ENCODE results near the gene BAZ1A. TPM values are rescaled to one million over a fixed set of nuclear protein-coding genes. Genes with fewer than 3 reads are reported as not detected.
"Not testable (repeated sequence)": the region's sequence is repeated elsewhere in the genome, so short reads cannot be mapped to it uniquely, and the experiment has no call there.

BAZ1A gene
- total RNA-seq, 2 donors from 2014 or later, result 17.3 to 31.6 TPM

DNA sequence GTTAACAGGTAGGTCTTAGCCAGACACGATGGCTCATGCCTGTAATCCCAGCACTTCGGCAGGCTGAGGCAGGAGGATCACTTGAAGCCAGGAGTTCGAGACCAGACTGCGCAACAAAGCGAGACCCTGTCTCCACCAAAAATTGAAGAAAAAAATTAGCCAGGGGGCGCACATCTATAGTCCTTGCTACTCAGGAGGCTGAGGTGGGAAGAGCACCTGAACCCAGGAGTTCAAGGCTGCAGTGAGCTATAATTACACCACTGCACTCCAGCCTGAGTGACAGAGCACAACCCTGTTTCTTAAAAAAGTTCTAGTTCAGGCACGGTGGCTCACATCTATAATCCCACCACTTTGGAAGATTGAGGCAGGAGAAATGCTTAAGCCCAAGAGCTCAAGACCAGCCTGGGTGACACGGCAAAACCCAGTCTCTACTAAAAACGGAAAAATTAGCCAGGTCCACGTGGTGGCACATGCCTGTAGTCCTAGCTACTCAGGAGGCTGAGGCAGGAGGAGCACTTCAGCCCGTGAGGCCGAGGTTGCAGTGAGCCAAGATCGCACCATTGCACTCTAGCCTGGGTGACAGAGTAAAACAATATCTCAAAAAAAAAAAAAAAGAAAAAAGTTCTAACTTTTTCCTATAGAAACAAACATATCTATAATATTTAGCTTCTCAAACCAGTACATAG, 9.1 kb downstream of the BAZ1A start:
- no peak for DNase-seq (ENCODE audit: low spot score)
- intact Hi-C loops (cut with DNase I), result loop anchor here in 1 of 2 donors (10.0 kb wide), 1 partner anchor 81 kb away; no protein-coding TSS in a partner anchor

DNA sequence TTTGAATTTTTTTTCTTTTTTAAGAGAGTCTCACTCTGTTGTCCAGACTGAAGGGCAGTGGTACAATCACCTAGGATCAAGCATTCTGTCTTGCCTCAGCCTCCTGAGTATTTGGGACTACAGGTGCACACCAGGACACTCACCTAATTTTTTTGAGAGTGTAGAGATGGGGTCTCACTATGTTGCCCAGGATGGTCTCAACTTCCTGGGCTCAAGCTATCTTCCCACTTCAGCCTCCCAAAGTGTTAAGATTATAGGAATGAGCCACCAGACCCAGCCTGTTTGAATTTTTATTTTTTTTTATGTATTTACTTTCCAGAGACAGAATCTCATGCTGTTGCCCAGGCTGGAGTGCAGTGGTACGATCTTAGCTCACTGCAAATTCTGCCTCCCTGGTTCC, 11.3 kb downstream of the BAZ1A start:
- intact Hi-C loops (cut with DNase I), result loop anchor here in 1 of 2 donors (10.0 kb wide), 1 partner anchor 79 kb away; no protein-coding TSS in a partner anchor
- no peak for DNase-seq (ENCODE audit: low spot score)

DNA sequence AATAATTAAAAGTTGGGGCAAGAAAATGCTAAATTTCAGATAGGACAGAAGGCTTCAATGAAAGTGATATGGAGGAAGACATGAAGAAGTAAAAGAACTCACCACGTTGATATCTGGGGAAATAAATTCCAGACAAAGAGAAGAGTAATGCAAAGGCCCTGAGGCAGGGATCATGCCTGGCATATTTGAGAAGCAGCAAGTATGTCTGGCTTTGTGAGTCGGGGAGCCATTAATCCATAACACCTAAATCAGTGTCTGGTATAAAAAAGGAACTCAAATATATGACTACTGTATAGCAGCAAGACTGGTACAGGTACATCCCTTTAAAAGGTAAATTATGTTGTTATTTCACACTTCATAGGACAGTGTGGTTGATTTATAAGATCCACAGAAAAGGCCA, 16.4 kb downstream of the BAZ1A start:
- intact Hi-C loops (cut with DNase I), result no loop called here
- DNase-seq (ENCODE audit: low spot score), result no peak

DNA sequence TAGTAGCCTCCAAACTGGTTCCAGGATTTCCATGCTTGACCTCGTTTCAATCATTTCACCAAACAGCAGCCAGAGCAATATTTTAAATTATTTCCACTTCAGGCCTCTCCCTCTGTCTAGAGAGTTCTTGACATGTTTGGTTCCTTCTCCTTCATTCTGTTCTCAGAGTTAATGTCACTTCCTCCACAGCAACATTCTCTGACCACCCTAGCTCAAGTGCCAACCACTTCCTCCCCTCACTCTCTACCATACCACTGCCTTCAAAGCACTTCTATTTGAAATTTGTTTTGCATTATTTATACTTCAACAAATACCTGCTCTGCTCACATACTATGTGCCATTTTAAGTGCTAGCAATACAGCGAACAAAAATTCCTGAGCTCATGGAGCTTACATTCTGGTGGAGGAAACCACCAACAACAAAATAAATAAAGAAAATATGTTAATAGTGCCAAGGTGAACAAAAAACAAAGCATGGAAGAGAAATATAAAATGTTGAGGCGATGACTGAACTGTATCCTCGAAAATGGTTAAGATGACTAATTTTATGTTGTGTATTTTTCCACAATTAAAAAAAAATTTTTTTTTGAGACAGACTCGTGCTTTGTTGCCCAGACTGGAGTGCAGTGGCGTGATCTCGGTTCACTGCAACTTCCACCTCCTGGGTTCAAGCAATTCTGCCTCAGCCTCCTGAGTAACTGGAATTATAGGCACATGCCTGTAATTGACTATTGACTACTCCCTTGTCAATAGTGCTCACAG, 17.3 kb downstream of the BAZ1A start:
- no peak for DNase-seq (ENCODE audit: low spot score)
- intact Hi-C loops (cut with DNase I), result no loop called here

DNA sequence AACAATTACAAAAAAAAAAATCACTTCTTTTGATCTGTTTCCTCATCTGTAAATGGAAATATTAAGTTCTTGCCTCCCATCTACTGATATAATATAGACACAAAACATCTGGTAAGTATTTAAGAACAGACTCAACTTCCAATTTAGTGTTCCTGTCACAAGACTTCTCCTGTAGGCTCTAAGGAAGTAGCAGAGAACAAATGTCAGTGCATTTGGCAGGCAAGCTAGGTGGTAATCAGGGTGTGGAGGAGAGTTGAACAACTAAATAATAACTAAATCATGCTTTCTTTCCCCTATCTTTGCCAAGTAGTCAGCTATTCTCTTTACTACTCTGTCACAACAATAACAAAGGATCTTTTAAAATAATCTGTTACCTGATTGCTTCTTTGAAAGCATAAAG, 22.1 kb downstream of the BAZ1A start:
- intact Hi-C loops (cut with DNase I), result no loop called here
- no peak for DNase-seq (ENCODE audit: low spot score)

DNA sequence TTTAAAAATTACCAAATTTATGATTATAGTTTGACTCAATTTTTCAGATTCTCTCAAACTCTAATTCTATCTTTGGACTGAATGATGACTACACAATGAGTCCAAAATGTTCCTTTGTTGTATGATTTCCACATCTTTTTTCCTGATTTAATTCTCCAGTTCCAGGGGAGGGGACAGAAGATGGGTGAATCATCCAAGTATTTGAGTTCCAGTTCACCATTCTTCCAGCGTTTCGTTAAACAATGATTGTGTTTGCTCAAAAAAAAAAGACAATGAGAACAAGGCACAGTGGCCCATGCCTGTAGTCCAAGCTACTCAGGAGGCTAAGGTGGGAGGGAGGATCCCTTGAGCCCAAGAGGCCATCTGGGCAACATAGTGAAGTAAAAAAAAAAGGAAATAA, 23.8 kb downstream of the BAZ1A start:
- intact Hi-C loops (cut with DNase I), result no loop called here
- no peak for DNase-seq (ENCODE audit: low spot score)

DNA sequence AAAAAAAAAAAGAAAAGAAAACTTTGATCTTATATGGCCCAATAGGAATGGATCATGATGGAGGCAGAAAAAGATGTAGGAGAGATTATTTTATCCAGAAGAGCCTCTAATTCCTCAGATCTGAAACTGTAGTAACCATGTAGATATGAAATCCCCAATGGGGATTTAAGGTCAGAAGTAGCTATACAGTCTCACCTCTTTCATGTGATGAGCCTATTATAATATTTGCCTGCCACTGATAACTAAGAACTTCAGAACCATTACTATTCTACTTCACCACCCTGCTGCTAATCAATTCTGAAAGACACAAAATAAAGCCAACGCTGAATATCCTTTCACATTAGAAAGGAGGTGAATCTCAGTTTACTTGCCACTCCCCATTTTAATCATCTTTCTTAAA, 29.3 kb downstream of the BAZ1A start:
- DNase-seq (ENCODE audit: low spot score), result no peak
- intact Hi-C loops (cut with DNase I), result no loop called here

DNA sequence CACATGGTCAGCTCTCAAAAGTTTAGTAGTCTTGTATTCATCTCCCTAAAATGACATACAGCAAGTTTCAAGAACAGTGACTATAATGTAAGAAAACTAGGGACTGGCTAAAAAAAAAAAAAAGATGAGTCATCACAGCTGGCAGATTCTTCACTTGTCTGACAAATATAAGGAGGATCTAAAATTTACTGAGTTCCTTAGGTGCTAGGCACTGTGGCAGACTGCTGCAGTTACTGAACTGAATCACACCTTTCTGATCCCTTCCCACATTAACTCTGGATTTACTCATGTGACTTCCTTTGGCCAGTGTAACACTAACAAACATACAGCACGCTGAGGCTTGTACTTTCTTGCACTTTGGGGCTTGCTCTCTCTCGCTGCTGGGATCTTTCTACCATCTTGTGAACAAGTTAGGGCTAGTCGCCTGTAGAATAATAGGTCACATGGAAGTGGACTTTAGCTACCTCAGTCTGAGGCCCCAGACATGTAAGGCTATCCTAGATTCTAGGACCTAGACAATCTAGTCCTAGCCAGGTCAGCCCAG, 32.1 kb downstream of the BAZ1A start:
- DNase-seq (ENCODE audit: low spot score), result no peak
- intact Hi-C loops (cut with DNase I), result no loop called here

DNA sequence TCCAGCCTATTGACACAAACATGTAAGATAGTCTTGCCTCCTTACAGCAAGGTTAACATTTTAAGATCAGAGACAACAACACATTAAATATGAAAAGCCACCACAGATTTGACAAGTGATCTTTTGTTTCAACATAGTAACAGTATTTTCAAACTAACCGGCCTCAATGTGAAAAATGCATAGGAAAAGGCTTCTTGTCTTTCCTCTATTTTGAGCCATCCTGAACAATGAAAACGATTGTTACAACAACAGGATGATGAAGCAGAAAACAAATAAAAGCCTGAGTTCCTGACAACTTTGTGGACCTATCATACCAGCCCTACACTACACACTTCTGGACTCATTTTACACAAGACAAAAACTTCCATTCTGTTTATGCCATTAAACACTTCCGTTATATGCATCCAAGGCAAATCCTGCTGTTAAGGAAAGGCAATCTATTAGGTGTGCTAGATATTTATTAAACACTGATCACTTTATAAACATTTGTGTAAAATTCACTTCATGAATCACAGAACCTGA, 37.3 kb downstream of the BAZ1A start:
- no peak for DNase-seq (ENCODE audit: low spot score)
- intact Hi-C loops (cut with DNase I), result no loop called here

DNA sequence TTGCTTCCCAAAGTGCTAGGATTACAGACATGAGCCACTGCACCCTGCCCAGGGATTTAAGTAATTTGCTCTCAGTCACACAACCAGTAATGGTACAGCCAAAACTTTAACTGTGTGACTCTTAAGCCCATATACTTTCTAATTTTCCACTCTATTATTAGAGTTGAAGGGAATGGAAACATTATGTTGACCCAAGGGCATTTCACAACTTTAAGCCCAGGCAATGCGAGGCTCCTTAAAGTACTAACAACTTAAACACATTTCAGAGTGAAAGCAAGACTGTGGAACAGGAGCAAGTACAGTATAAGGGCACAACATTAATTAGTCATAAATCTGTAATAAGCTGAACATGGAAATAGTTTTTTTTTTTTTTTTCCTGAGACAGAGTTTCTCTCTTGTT, 39.8 kb downstream of the BAZ1A start:
- no peak for DNase-seq (ENCODE audit: low spot score)
- intact Hi-C loops (cut with DNase I), result no loop called here

DNA sequence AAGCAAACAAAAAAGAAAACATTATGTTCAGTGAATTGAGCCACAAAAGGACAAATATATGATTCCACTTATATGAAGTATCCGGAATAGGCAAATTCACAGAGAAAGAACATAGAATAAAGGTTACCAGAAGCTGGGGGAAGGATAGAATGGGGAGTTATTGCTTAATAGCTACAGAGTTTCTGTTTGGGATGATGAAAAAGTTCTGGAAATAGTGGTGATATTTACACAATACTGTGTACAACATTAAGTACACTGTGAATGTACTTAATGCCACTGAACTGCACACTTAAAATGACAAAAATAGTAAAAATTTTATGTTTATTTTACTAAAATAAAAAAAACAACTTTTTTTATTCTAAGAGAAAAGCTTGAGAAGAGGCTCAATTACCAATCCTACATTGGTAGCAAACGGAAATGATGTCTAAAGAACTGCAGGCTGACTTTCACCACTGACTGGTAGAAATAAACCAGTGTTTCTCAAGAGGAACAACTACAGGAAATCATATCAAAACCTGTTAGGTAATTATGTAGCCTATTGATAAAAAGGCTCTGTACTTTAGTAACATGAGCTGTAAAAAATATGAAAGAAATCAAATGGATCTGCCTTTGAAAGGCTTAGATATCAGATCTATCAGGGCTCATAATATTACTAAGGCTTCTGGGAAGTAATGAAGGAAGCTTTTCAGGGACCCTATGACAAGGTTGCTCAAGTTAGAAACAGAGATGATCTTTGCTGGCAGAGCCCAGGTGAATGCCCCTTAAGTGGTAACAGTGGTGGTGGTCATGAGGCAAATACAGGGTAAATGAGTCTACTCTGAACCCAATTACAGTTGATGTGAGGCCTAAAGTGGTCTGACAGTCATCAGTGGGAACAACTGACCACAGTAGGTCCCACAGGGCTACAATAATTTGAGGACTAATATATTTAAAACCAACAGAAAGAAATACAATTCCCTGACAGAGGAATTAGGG, 41.3 kb downstream of the BAZ1A start:
- DNase-seq (ENCODE audit: low spot score), result no peak
- intact Hi-C loops (cut with DNase I), result no loop called here

DNA sequence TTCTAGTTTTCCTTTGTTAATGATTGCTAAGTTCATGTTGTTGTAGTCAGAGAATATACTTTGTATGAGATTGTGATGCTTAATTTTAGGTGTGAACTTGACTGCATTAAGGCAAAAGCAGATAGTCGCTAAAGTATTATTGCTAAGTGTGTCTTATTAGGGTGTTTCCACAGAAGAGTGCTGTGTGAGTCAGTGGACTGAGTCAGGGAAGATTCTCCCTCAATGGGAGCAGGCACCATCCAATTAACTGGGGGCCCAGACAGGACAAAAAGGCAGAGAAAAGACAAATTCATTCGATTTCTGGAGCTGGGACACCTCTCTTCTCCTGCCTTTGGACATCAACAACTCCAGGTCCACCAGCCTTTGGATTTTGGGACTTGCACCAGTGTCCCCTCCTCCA, 48.5 kb downstream of the BAZ1A start:
- DNase-seq (ENCODE audit: low spot score), result no peak
- intact Hi-C loops (cut with DNase I), result no loop called here

DNA sequence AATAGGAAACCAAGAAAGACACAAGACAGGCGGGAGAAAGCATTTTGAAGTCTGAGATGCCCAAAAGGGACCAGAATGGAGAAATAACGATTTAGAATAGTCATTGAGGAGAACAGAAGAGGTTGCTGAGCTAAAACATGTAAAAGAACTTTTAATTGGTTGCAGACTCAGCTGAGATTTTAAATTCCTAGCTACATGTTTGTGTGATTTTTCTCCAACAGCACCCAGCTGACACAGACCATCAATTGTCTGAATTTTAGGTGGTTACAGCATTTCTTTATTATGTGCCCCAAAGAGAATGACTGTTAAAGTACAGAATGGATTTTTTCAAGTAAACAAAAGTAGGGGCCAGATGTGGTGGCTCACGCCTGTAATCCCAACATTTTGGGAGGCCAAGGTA, 50.3 kb downstream of the BAZ1A start:
- no peak for DNase-seq (ENCODE audit: low spot score)
- intact Hi-C loops (cut with DNase I), result no loop called here

DNA sequence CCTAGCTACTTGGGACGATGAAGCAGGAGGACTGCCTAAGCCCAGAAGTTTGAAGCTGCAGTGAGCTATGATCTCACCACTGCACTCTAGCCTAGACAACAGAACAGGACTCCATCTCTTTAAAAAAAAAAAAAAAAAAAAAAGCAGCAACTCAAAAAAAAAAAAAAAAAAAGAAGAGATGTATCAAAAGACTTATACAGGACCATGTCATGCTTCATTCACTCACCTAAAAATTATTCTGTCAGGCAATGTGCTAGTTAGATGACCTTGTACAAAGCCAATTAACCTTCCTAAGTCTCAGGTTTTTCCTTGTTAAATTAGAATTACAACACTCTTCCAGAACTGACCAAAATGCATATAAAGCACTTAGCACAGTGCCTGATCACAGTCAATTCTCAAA, 50.9 kb downstream of the BAZ1A start:
- no peak for DNase-seq (ENCODE audit: low spot score)
- intact Hi-C loops (cut with DNase I), result no loop called here

DNA sequence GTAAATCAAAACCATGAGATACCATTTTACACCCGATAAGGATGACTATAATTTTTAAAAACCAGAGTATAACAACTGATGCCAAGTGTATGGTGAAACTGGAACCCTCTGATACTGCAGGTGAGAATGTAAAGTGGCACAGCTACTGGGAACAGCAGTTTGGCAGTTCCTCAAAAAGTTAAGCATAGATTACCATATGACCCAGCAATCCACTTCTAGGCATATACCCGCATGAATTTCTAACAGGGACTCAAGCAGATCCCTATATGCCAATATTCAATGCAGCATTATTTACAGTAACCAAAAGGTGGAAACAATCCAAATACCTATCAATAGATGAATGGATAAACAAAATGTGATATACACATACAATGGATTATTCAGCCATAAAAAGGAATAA, 57.4 kb downstream of the BAZ1A start:
- no peak for DNase-seq (ENCODE audit: low spot score)
- intact Hi-C loops (cut with DNase I), result no loop called here

DNA sequence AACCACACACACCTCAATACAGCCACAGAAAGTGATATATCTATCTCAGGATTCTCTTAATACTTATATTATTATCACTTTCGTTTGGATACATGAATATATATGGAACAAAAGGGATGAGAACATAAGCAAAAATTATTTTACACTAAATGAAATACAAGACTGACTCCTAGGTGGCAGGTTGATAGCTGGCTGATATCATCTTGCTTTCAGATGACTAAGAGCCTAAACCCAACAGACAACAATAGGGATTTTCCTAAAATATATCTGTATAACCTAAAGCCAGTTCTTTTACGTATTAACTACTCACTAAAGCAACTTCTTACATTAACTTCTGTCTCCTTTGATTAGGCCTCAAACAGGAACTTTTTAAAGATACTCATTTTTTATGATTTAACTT, 65.1 kb downstream of the BAZ1A start:
- no peak for DNase-seq (ENCODE audit: low spot score)
- intact Hi-C loops (cut with DNase I), result no loop called here

DNA sequence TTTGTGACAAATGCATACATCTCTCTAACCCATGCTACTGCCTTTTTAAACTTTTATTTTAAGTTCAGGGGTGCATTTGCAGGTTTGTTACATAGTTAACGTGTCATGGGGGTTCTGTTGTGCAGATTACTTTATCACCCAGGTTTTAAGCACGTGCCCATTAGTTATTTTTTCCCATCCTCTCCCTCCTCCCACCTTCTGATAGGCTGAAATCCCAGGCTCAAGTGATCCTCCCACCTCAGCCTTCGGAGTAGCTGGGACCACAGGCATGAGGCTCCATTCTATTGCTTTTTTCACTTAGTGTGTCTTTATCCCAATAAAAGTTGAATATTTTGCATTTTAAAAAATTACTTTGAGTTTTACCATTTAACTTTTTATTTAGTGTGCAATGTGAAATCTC, 68.9 kb downstream of the BAZ1A start:
- no peak for DNase-seq (ENCODE audit: low spot score)
- intact Hi-C loops (cut with DNase I), result no loop called here

DNA sequence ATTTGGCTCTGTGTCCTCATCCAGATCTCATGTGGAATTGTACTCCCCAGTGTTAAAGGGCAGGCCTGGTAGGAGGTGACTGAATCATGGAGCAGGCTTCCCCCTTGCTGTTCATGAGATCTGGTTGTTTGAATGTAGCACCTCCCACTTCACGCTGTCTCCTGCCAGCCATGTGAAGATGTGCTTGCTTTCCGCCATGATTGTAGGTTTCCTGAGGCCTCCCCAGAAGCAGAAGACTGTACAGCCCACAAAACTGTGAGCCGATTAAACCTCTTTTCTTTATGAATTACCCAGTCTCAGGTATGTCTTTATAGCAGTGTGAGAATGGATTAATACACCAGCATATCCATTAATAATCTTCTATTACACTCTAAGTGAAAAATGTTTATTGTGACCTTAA, 70.2 kb downstream of the BAZ1A start:
- intact Hi-C loops (cut with DNase I), result no loop called here
- no peak for DNase-seq (ENCODE audit: low spot score)

DNA sequence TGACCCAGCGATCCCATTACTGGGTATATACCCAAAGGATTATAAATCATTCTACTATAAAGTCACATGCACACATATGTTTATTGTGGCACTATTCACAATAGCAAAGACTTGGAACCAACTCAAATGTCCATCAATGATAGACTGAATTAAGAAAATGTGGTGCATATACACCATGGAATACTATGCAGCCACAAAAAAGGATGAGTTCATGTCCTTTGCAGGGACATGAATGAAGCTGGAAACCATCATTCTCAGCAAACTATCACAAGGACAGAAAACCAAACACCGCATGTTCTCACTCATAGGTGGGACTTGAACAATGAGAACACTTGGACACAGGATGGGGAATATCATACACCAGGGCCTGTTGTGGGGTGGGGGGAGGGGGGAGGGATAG, 76.3 kb downstream of the BAZ1A start:
- DNase-seq (ENCODE audit: low spot score); intact Hi-C loops (cut with DNase I): not testable (repeated sequence)
